NCI-H2171 treated with DMSO at 0.1 percent for 48 hours (cell line): ENCODE results near the gene CDS1.
A peak's percentile ranks its signal among the peaks of the same experiment; 100 is the strongest.
"Not testable (repeated sequence)": the region's sequence is repeated elsewhere in the genome, so short reads cannot be mapped to it uniquely, and the experiment has no call there.

Experiments
- DNase-seq: peaks from one replicate; lab custom pipeline; 2025; lab: John Stamatoyannopoulos, UW

The CDS1 gene

DNA sequence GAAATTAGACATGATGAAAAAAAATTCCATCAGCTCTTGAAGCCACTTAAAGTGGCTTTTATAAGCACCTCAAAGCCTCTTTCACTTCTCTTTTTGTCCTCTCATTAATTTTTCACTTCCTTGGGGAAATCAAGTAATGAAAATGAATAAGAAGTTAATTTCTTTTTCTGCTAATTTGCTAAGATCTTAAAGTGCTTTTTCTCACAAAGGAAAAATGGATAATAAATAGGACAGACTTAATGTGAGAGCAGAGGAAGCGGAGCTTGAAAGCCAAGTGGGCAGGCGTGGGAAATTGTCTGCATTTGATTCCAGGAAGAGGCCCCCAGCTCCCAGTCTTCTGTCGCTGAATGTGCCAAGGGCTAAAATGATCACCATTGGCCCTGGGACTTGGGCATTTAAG, 28.6 kb downstream of the CDS1 start:
- DNase-seq: no peak

DNA sequence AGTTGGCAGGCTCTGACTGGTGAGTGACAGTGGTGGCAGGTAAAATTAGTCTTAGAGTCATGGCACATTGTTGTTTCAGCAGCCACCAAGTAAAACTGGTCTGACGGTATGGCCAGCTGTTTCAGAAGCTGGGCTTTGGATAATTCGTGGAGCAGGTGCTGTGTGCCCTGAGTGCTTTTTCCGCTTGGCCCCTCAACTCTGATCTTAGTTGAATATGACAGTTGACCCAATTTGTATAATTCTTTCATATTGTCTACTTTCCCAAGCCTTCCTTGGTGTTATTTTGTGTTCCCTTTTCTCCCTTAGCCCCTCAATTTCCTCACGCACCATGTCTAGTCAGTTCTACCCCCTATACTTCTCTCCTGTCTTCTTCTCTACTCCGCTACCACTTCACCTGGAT, 32.0 kb downstream of the CDS1 start:
- DNase-seq: no peak

DNA sequence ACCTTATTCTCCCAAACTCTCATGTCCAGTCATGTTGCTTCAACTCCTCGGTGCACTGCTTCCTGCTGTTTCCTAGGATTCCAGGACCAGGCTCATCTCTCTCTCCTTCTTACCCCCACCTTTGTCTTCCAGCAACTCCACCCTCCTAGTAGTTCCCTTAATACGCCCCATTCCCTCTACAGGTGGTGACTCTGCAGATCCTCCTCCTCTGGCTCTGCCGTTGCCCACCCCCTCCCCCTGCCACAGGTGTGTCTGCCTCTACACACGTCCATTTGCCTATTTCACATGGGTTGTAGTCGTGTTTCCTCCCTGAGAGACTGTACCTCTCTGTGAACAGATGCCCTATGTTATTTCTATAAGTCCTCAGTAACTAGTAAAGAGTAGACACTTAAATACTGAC, 32.4 kb downstream of the CDS1 start:
- DNase-seq: no peak

DNA sequence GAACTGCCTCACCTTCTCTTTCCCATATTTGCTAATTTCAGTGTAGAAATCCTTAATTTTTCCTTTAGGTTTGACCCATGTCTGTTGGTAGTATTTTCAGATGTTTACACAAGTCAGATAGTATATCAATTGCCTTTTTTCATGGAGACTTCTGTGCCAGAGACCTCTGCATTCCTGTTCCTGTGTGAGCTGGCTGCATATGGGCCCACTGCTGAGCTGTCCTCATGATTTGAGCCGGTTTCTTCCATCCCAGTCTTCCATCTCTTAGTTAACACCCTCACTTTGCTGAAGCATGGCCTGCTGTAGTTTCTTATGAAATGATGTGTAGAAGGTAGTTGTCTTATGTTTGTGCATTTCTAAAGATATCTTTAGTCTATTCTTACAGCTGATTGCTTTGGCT, 40.0 kb downstream of the CDS1 start:
- no peak for DNase-seq

DNA sequence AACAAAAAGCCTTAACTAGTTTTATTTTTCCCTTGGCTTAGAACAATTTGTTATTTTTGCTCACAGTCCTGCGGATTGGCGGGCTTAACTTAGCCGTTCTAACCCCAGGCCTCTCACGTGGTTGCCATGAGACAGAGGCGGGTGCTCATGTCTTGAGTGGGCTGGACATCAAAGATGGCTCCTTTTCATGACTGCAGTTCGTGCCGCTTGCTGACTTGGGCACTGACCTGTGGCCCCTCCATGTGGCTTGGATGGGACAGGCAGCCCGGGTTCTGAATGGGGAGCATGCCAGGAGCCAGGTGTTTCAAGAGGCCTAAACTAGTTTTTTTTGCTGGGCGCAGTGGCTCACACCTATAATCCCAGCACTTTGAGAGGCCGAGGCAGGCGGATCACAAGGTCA, 40.7 kb downstream of the CDS1 start:
- no peak for DNase-seq

DNA sequence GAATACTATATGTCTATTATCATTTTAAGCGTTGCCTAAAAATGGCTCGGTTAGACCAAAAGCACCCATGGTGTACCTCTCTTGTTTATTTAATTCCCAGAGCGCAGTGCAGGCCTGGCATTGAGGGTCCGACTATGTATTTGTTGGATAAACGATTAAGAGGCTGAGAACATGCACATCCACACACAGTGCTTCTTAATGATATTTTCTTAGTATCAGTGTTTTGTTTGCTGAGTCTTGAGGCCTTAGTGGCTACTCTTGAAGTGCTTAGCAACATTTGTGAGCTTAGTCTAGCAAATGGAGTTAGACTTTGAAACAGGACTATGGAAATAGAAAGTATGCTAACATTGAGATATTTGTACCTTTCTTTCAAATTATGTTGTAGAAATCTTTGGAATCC, 43.7 kb downstream of the CDS1 start:
- DNase-seq: no peak

DNA sequence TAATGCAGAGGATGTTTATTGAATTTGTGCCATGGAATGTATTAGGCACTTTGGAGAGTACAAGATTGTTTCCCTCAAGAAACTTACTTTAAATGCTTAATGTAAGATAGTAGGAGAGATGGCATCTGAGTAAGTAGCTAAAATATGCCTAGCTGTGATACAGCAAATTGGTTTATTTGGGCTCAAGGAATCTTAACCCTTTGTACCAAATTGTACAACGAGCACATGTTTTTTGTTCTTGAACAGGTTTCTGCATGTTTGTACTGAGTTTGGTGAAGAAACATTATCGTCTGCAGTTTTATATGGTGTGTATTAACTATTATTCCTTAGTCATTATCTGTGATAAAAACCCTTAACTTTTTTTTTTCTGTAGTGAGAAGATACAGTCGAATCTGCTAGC, 48.6 kb downstream of the CDS1 start:
- DNase-seq: no peak

DNA sequence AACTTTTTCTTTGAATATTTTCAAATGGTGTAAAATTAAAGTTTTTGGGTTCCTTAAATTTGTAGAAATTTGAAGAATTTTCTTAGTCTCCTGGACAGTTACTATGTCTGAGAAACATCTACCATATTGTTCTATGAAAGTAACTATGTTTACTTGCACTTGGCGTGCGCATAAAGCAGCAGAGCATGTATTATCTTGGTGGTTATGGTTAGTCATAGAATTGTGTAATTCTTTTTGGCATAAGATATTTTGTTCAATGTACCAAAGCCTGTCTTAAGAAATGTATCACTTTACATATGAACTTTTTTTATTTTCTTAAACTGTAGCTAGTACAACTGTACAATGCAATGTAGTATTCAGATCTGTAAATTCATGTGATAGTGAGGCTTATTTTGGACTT, 49.2 kb downstream of the CDS1 start:
- DNase-seq: no peak

DNA sequence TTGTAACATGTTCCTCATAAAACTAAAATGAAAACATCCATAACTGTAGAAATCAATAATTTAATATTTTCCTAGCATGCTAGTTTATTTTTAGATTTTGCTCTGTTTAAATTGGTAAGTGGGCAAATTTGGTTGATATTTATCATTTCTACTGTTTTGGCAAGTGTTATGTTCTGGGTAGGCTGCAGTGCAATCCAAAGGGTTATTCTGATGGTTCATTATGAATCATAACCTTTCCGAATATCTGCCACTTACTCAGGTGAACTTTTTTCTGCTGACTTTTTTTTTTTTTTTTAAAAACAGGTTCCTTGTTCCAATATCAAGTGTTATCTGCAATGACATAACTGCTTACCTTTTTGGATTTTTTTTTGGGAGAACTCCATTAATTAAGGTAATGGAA, 52.0 kb downstream of the CDS1 start:
- DNase-seq: no peak

DNA sequence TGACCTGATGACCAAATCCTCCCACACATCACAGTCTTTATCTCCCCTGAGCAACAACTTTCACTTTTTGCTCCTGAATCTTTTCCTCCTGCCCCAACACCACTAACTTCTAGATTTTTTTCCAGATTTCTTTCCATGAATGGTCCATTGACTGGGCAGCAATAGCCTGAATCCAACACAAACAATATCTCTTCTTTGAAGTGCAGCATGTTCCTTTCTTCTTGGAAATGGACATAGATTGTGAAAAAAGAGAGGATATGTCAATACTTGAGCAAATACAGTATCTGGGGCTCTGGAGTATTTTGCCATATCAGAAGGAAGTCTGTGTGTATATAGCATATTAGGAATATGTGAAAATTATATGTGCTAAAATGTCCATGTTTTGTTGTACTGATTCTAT, 55.2 kb downstream of the CDS1 start:
- DNase-seq: no peak

DNA sequence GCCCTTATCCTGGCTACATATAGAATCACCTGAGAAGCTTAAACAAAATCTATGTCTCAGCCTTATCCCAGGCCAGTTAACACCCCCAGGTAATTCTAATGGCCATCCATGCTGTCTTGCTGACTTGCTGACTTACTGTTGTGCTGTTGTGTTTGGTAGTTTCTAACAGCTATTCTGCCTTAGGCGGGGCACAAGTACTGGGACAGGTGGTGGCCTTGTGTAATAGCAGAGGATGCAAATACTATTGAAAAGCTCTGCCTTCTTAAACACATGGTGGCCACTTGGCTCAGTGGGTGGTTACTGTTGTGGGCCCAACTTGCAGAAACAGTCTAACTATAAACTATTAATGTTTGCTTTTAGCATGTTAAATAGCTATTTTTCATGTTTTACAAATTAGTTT, 56.2 kb downstream of the CDS1 start:
- DNase-seq: no peak

DNA sequence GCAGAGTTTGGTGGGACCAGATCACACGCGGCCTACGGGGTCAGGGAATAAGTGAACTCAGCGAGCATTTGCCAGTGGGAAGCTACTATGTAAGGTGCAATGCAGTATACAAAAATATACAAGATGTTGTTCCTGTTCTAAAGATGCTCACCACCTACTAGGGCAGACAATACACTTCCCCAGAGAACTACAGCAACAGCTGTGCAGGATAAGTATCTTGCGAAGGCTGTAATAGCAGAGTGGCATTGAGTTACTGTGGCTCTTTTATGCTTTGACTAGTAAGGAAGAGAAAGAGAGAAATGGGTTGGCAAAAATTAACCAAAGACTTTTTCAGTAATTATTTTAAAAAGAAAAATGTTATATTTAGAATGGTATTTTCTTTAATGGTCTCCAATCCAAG, 61.2 kb downstream of the CDS1 start:
- peak; percentile 52 for DNase-seq

DNA sequence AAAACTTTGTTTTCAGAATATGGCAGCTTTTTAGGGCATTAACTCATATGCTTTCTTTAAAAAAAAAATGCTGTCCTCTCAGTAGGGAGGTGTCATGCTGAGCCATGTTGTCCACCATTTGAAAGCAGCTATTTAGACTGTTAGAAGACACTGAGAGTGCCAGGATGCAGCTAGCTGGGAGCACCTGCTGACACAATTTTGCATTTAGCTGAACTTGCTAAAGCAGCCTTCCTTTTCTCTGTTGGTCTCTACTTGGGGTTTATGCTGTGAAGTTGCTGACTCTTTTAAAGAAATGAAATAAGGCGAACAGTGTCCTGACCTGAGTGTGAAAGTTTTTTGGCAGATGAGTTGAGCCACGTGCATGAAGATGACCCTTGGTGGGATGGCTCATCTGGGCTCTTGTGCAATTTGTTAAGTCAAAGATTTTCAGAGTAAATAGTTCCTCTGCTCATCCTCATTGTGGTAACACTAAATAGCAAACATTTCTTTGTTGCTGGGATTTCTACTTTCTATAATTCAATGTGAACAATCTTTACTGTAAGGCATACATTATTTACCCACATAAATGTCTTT, 64.5 kb downstream of the CDS1 start:
- no peak for DNase-seq

DNA sequence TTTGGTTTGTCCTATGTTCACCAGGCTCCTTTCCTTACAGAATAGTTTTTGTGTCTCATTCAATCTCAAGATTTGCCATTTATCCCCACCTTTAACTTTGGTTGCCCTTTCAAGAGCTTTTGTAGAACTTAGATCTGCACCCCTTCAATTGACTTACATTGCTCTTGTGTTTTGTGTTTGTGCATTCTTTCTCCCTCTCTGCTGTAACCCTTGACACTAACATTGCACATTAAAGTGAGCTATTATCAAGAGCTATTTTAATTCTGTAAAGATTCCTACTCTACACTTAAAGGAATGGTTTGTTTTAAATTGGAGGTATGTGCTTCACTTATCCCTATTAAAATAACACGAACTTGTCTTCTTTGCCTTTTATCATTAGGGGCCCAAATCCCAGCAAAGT, 65.3 kb downstream of the CDS1 start:
- no peak for DNase-seq

DNA sequence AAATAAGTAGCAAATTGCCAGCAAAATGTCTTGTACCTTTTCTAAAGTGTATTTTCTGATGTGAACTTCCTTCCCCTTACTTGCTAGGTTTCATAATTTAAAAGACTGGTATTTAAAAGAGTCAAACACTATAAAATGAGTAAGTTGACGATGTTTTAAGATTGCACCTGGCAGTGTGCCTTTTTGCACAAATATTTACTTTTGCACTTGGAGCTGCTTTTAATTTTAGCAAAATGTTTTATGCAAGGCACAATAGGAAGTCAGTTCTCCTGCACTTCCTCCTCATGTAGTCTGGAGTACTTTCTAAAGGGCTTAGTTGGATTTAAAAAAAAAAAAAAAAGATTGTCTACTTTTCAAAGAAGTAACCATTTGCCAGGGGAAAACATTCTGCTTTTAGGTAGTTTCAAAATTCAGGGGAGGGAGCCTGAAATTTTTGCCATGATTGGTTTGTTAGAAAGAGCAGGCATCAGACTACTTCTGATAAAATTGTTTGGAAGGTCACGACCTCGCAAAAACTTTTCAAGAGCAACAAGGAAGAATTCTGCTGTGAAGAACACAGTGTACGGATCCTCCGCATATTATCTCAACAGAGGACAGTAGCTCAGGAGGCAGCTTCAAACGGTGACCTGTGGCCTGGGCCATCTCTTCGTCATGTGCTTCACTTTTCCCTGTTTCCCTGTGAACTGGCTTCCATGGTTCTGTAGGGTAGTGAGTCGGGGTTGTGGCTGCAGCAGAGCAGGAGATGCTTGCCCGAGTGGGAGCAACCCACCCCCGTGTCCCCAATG, 66.1 kb downstream of the CDS1 start:
- no peak for DNase-seq

DNA sequence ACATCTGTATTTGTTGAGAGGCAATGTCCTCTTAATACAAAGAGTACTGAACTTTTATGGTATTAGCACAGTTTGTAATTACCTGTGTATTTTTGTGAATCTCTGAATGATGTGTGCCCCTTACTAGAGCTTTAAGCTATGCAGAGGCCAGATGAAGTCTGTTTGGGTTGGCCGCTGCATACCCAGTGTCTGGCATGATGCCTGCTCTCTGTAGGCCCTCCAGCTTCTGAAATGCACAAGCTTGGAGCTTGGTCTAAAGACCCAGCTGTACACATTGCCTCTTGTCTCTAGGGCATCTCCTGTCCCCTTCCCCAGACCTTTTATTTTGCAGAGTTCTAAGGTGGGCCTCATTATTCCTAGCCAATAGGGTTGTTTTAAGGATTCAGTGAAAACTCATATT, 68.6 kb downstream of the CDS1 start:
- DNase-seq: no peak

DNA sequence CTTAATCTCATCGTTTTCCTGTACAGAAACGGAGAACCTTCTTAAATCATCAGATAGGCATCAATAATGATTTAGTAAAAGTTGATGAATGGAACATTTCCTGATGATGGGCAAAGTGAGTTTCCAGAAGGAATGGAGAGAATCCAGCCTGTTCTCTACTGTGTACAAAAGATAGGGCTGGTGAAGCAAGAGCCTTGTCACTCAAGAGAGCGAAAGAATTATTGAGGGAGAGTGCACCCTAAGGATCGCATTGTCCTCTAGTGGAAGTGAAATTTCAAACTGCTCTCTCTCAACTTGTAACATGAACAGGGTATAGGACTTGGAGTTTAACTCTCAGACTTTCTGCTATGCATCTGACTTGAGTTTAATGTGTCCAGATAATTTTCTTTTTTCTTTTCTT, 69.6 kb downstream of the CDS1 start:
- no peak for DNase-seq

DNA sequence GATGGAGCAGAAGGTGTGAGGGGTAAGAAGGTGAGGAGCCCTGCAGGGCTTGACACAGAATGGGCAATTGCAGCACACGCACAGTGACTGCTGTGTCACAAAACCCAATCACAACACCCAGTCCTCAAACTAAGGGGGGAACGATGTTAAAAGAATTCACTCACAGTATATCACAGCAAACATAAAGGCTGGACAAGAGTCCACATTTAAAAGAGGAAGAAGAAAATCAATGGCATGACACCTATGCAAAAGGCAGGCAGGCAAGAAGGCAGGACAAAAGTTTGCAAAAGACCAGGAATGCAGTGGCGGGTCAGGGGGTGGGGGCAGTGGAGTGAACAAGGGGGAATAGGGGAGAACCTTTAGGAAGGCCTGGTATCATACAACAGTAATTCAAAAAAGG, 77.7 kb downstream of the CDS1 start:
- DNase-seq: no peak

DNA sequence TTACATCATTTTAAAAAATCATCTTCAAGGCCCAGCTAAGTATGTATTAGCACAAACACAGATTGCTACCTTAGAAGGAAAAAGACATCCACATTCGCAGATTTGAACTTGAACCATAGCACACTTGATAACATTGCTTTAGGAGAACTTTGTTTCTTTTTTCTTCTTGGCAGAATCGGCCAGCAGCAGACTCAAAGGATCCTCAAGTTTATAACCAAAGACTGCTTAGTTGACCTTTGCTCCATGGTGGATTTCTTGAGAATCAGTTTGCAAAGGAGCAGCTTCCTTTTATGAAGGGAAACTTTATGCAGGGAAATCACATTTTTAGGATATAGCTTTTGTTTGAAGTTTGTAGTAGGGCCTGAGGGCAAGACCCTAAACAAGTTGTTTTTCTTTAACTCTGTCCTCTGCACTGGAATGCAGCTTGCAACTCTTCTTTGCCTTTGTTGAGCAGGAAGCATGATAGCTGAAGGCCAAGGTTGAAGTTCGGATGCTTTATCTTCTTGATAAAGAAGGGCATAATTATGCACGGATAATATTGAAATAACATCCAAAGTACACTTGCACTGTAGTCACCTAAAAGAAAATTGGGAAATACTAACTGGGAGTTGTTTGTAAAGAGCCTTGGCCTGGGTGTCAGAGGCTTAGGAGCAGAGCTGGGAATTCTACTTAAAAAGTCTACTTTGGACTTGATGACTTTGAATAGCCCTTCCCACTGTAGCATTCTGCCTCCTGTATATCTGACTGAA, 78.4 kb downstream of the CDS1 start:
- DNase-seq: no peak

DNA sequence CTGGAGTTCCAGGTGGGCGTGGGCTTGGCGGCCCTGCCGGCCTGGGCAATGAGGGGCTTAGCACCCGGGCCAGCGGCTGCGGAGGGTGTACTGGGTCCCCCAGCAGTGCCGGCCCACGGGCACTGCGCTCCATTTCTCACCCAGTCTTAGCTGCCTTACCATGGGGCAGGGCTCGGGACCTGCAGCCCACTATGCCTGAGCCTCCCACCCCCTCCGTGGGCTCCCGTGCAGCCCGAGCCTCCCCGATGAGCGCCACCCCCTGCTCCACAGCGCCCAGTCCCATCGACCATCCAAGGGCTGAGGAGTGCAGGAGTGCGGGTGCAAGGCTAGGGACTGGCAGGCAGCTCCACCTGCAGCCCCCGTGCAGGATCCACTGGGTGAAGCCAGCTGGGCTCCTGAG, 81.8 kb downstream of the CDS1 start:
- not testable (repeated sequence) for DNase-seq

DNA sequence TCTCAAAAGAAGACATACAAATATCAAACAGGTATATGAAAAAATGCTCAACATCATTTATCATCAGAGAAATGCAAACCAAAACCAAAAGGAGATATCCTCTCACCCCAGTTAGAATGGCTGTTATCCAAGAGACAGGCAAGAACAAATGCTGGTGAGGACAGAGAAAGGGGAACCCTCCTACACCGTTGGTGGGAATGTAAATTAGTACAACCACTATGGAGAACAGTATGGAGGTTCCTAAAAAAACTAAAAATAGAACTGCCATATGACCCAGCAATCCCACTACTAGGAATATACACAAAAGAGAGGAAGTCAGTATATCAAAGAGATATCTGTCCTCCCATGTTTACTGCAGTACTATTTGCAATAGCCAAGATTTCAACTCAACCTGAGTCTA, 83.5 kb downstream of the CDS1 start:
- no peak for DNase-seq

DNA sequence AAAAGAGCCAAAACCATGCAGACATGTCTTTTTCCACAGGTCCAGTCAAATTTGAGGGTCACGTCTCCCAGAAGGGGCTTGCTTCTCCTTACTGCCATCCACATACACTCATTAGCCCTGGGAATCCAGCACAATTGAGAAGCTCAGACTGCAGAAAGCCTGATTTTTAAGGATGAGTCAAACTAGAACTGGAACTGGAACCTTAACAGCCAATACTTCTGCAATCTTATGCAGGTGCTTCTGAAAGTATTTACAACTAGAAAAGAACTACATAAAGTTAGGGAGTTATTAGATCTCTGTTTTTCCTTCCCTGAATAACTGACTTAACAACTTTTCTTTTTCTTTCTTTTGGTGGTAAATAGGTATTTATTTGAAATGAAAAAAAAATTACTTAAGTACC, 86.3 kb downstream of the CDS1 start:
- DNase-seq: no peak

DNA sequence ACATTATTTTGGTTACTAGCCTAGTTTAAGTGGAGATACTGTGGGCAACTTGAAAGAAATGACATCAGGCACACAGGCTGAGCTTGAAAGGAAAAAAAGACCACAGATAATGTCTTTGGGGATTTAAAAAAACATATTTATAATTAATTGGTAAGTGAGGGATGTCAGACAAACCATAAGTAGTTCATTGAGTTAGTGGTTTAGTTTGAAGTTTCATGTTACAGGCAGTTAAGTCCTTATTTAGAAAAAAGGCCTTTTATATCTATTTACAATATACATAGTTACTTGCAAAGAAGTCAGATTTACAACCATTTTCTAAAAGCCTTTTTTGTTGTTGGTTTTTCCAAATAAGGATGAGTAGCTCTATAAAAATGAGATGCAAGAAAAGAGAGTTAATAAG, 89.2 kb downstream of the CDS1 start:
- DNase-seq: no peak
